IPS-NIHi11 (cell line): Measurements from ENCODE around the gene LRP1B.
"Not testable (repeated sequence)": the region's sequence is repeated elsewhere in the genome, so short reads cannot be mapped to it uniquely, and the experiment has no call there.

ENCODE experiments used
- DNase-seq: peaks from one replicate; pipeline ENCODE4 v3.0.0; 2012; ENCODE audit warnings: mixed read lengths, low spot score

The LRP1B gene

GRCh38 chr2:141301551-141301950 is 829.3 kb downstream of the LRP1B start:
- no peak for DNase-seq

- DNase-seq = no peak
Measured at GRCh38 chr2:141280037-141280436, 850.8 kb downstream of the LRP1B start.

GRCh38 chr2:141271346-141271745 is 859.5 kb downstream of the LRP1B start:
- no peak for DNase-seq

- DNase-seq = no peak
Measured at GRCh38 chr2:141264848-141265247, 866.0 kb downstream of the LRP1B start.

- DNase-seq = no peak
Measured at GRCh38 chr2:141260911-141261310, 869.9 kb downstream of the LRP1B start.

- DNase-seq = no peak
Measured at GRCh38 chr2:141259683-141260082, 871.1 kb downstream of the LRP1B start.

GRCh38 chr2:141242008-141242407 is 888.8 kb downstream of the LRP1B start:
- DNase-seq = no peak

- no peak for DNase-seq
Measured at GRCh38 chr2:141226560-141226959, 904.3 kb downstream of the LRP1B start.

- DNase-seq = no peak
Measured at GRCh38 chr2:141207036-141207385, 923.8 kb downstream of the LRP1B start.

GRCh38 chr2:141201016-141201565 is 929.7 kb downstream of the LRP1B start:
- DNase-seq = no peak

GRCh38 chr2:141200191-141200590 is 930.6 kb downstream of the LRP1B start:
- DNase-seq = no peak

- DNase-seq = no peak
Measured at GRCh38 chr2:141199711-141200110, 931.1 kb downstream of the LRP1B start.

- DNase-seq = no peak
Measured at GRCh38 chr2:141195087-141195486, 935.7 kb downstream of the LRP1B start.

GRCh38 chr2:141187075-141187439 is 943.8 kb downstream of the LRP1B start:
- DNase-seq = no peak

GRCh38 chr2:141186413-141187074 is 944.3 kb downstream of the LRP1B start:
- DNase-seq = no peak

- no peak for DNase-seq
Measured at GRCh38 chr2:141182246-141182645, 948.6 kb downstream of the LRP1B start.

- DNase-seq = not testable (repeated sequence)
Measured at GRCh38 chr2:141169117-141169516, 961.7 kb downstream of the LRP1B start.

GRCh38 chr2:141162314-141162713 is 968.5 kb downstream of the LRP1B start:
- DNase-seq = no peak

GRCh38 chr2:141151611-141152286 is 979.1 kb downstream of the LRP1B start:
- DNase-seq = no peak

GRCh38 chr2:141142025-141142424 is 988.8 kb downstream of the LRP1B start:
- DNase-seq = no peak

GRCh38 chr2:141137122-141137693 is 993.6 kb downstream of the LRP1B start:
- DNase-seq = no peak

GRCh38 chr2:141133883-141134282 is 996.9 kb downstream of the LRP1B start:
- no peak for DNase-seq

GRCh38 chr2:141125432-141125831 is 1005.4 kb downstream of the LRP1B start:
- DNase-seq = no peak
